Measurements from ENCODE around the gene BABAM2.

Gene BABAM2

DNA sequence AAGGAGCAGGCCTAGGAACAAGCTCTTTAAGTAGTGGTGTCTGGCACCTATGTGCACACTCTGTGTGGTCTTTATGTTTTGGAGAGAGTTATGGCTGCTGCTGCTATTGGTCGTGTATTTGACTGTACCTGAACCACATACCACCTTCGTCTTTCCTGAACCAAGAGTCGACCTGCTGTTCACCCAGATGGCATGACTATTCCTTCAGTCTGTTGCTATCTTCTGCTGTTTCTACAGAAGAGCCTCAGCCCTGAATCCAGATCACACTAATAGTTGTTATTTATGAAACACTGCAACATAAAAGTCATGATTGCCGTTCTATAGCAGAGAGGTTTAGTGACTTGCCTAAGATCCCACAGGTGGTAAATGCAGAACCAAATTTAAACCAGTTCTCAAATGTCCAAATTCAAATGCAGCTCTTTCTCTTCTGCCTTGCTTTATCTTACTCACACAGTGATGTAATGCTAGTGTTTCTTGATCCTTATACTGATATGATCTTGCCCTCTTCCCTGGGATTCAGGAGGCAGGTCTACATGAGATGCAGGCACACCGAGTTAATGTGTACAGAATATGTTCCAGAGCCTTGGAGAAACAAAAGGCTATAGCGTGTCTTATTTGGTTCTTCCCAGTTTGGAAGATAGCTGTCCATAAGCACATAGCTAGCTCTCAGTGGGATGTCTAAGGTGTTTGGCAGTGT lies 380.1 kb downstream of the BABAM2 start:
- TF ChIP-seq EZH2phosphoT487 (conservative IDR thresholded peaks at IDR 0.05; ENCODE audit: low read length) (no peak), CTCF (IDR thresholded peaks at IDR 0.05; ENCODE audit: insufficient read depth, low read length, poor library complexity, severe bottlenecking) (no peak)
- no peak overlapping the region for H3K4me3 ChIP-seq (ENCODE audit: insufficient read depth, low read length, poor library complexity, severe bottlenecking)
- no peak overlapping the region for H3K27ac ChIP-seq (ENCODE audit: low read depth, low read length)
- H3K4me2 ChIP-seq (ENCODE audit: low read depth, low read length, poor library complexity, severe bottlenecking), result no peak overlapping the region
- H2AFZ ChIP-seq (ENCODE audit: low read depth, low read length, severe bottlenecking), result no peak overlapping the region
- H3K36me3 ChIP-seq (ENCODE audit: low read length), result no peaks in the 10 kb centered on the region
- H3K9me3 ChIP-seq (ENCODE audit: insufficient read depth, low read length), result no peaks in the 10 kb centered on the region
- H3K9ac ChIP-seq (ENCODE audit: low read length), result no peak overlapping the region
- no peaks in the 10 kb centered on the region for H3K79me2 ChIP-seq (ENCODE audit: insufficient read depth, low read length)
- H3K27me3 ChIP-seq (ENCODE audit: low read length), result no peaks in the 10 kb centered on the region
- no peaks in the 10 kb centered on the region for H3K9me2 ChIP-seq (replicated peaks; ENCODE audit: insufficient read depth, low read length)
- H4K20me1 ChIP-seq (ENCODE audit: low read depth, low read length), result no peaks in the 10 kb centered on the region
- H3F3A ChIP-seq (ENCODE audit: insufficient read depth), result no peaks in the 10 kb centered on the region

DNA sequence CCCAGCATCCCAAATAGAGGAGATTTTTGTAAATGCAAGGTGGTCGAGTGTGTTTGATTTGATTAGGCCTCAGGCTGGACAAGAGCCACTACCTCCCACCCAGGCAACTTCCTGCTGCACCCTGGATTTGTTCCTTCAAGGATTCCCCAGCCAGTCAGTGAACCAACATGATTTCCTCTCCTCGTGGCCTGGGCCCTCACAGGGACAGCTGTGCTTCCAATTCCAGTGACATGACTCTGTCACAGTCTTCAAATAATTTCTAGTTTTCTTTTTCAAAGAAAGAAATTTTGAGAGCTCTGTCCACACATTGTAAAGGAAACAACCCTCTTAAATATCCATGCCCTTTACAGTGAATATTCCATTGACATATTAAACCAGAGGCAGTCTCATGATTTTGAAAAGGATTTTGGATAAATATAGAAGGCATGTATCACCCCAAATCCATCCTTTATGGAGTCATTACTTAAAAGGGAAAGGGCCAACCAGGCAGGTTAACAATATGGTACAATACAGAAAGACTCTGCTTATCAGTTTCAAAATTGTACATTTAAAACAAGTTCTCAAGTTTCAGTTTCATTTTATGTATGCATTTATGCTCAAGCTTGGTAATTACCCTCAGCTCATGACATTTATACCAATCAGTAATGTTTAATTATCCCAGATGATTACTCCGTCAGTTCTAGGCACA lies 380.8 kb downstream of the BABAM2 start:
- no peak overlapping the region for H3K4me2 ChIP-seq (ENCODE audit: low read depth, low read length, poor library complexity, severe bottlenecking)
- TF ChIP-seq CTCF (IDR thresholded peaks at IDR 0.05; ENCODE audit: insufficient read depth, low read length, poor library complexity, severe bottlenecking) (no peak), EZH2phosphoT487 (conservative IDR thresholded peaks at IDR 0.05; ENCODE audit: low read length) (no peak)
- H3K79me2 ChIP-seq (ENCODE audit: insufficient read depth, low read length), result no peaks in the 10 kb centered on the region

GRCh38 chr2:28271919-28272250 lies 381.4 kb downstream of the BABAM2 start:
- H3K79me2 ChIP-seq (ENCODE audit: insufficient read depth, low read length), result no peaks in the 10 kb centered on the region
- no peak overlapping the region for H3K27ac ChIP-seq (ENCODE audit: low read depth, low read length)
- H3K4me2 ChIP-seq (ENCODE audit: low read depth, low read length, poor library complexity, severe bottlenecking), result no peak overlapping the region
- no peak for TF ChIP-seq CTCF (IDR thresholded peaks at IDR 0.05; ENCODE audit: insufficient read depth, low read length, poor library complexity, severe bottlenecking)
- no peak for TF ChIP-seq EZH2phosphoT487 (conservative IDR thresholded peaks at IDR 0.05; ENCODE audit: low read length)
- no peak overlapping the region for H3K9ac ChIP-seq (ENCODE audit: low read length)
- H4K20me1 ChIP-seq (ENCODE audit: low read depth, low read length), result no peaks in the 10 kb centered on the region
- no peaks in the 10 kb centered on the region for H3F3A ChIP-seq (ENCODE audit: insufficient read depth)
- no peak overlapping the region for H3K4me3 ChIP-seq (ENCODE audit: insufficient read depth, low read length, poor library complexity, severe bottlenecking)
- no peaks in the 10 kb centered on the region for H3K9me2 ChIP-seq (replicated peaks; ENCODE audit: insufficient read depth, low read length)
- no peaks in the 10 kb centered on the region for H3K9me3 ChIP-seq (ENCODE audit: insufficient read depth, low read length)
- H2AFZ ChIP-seq (ENCODE audit: low read depth, low read length, severe bottlenecking), result no peak overlapping the region
- no peaks in the 10 kb centered on the region for H3K27me3 ChIP-seq (ENCODE audit: low read length)
- H3K36me3 ChIP-seq (ENCODE audit: low read length), result no peaks in the 10 kb centered on the region

More for the DNA sequence above, 380.8 kb downstream of the BABAM2 start:
- no peaks in the 10 kb centered on the region for H3K36me3 ChIP-seq (ENCODE audit: low read length)
- no peaks in the 10 kb centered on the region for H4K20me1 ChIP-seq (ENCODE audit: low read depth, low read length)
- no peaks in the 10 kb centered on the region for H3F3A ChIP-seq (ENCODE audit: insufficient read depth)
- H3K9me3 ChIP-seq (ENCODE audit: insufficient read depth, low read length), result no peaks in the 10 kb centered on the region
- H3K9me2 ChIP-seq (replicated peaks; ENCODE audit: insufficient read depth, low read length), result no peaks in the 10 kb centered on the region
- no peaks in the 10 kb centered on the region for H3K27me3 ChIP-seq (ENCODE audit: low read length)
- H2AFZ ChIP-seq (ENCODE audit: low read depth, low read length, severe bottlenecking), result no peak overlapping the region
- no peak overlapping the region for H3K9ac ChIP-seq (ENCODE audit: low read length)
- H3K4me3 ChIP-seq (ENCODE audit: insufficient read depth, low read length, poor library complexity, severe bottlenecking), result no peak overlapping the region
- H3K27ac ChIP-seq (ENCODE audit: low read depth, low read length), result no peak overlapping the region

All from SU-DHL-6 (cell line).